Activated naive CD8-positive, alpha-beta T cell treated with anti-CD3 and anti-CD28 coated beads for 36 hours (primary cell): Measurements from ENCODE around the gene DSCAML1. TPM values are rescaled to one million over a fixed set of nuclear protein-coding genes. Genes with fewer than 3 reads are reported as not detected.

ENCODE experiments used
- DNase-seq: peaks from one replicate; pipeline ENCODE4 v3.0.0; 2021
- H3K27ac Mint-ChIP-seq: one replicate; pipeline ENCODE4 v1.8.0; 2022; ENCODE audit warnings: mild to moderate bottlenecking, moderate library complexity, mixed read lengths
- H3K27me3 Mint-ChIP-seq: one replicate; pipeline ENCODE4 v1.8.0; 2022; ENCODE audit warnings: mild to moderate bottlenecking, mixed read lengths
- H3K36me3 Mint-ChIP-seq: one replicate; pipeline ENCODE4 v1.8.0; 2021; ENCODE audit warnings: mild to moderate bottlenecking, mixed read lengths
- H3K4me1 Mint-ChIP-seq: one replicate; pipeline ENCODE4 v1.8.0; 2021; ENCODE audit warnings: mixed read lengths
- H3K4me3 Mint-ChIP-seq: one replicate; pipeline ENCODE4 v1.8.0; 2022; ENCODE audit warnings: mild to moderate bottlenecking, moderate library complexity, mixed read lengths
- H3K9me3 Mint-ChIP-seq: one replicate; pipeline ENCODE4 v1.8.0; 2022; ENCODE audit warnings: mixed read lengths
- total RNA-seq, 2 experiments: library from RNA; stranded (reverse); gene quantifications; one replicate each; pipeline ENCODE4 v1.2.3, GENCODE V29; 2021

DSCAML1 gene
- total RNA-seq, 2 experiments from 2014 or later, result 0.87 to 0.94 TPM

DNA sequence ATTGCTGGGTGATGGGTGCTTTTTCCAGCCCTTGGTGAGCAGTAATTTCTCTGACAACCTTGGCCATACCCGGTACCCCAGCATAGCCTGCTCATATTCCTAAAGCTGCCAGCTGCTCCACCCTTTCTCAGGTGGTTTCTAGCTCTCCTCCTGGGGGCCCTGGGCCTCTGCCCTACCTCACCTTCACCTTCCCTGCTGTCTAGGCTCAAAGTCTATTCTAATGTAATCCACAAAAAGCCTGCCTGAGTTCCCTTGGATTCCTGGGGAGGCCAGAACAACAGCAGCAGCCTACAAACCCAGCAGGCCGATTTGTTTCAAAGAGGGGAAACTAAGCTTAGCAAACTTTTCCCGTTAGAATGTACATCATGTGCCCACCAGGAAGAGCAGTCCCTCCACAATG lies 117.6 kb downstream of the DSCAML1 start:
- no peak overlapping the region for H3K4me3 Mint-ChIP-seq
- no peaks in the 10 kb centered on the region for H3K36me3 Mint-ChIP-seq
- no peaks in the 10 kb centered on the region for H3K9me3 Mint-ChIP-seq
- no peak for DNase-seq
- H3K4me1 Mint-ChIP-seq, result peaks cover 3% of the 10 kb centered on the region
- no peaks in the 10 kb centered on the region for H3K27me3 Mint-ChIP-seq
- H3K27ac Mint-ChIP-seq, result no peak overlapping the region

DNA sequence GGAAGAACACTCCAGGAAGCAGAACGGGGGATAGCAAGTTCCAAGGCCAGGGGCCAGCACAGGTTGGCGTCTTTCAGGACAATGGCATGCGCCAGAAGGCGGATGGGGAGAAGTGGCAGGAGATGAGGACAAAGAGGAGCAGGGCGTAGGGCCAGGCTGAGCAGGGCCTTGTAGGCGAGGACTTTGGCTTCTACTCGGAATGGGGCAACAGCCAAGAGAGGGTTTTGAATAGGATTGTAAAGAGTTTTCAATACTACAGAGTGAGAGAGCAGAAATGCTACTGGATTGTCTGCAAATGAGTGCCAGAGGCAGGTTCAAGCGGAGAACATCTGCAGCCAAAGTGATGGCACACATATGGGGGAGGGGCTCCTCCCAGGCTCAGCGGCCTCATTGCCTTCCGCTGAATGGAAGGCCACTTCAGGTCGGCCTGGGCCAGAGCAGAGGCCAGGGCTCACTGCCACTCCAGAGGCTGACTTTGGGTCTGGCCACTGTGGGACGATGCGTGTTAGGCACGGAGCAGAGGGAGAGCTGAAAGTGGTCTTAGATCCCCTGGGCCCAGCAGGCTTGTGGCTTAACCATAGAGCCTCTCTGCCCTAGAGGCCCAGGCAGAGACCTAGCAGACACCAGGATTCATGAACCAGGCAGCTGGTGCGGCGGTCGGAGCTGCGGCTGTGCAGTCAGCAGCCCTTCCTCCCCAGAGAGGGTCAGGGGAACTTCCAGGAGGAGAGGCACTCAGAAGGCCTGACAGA lies 118.2 kb downstream of the DSCAML1 start:
- H3K36me3 Mint-ChIP-seq, result no peaks in the 10 kb centered on the region
- no peak for DNase-seq

DNA sequence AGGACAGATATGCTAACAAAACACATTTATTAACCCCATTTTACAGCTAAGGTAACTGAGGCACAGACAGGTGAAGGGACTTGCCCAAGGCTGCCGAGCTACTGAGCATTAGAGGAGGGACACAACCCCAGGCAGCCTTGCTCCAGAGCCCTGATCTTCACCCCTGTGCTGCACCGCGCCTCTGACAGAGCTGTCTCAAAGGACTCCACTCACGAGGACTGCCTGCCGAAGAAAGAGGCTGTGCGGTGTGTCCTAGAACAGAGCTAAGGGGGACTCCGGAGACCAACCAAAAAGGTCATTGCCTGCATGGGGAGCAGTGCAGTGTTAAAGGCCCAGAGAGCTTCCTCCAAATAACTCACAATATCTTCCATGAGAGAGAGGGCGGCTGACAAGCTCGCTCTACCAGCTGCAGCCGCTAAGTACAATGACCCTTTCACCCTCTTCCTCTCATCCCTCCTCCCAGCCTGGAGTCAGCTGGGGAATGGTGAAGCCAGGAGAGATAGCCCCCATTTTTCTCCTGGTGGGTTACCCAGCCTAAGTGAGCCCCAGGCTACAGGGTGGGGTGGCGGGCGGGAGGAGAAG lies 119.2 kb downstream of the DSCAML1 start:
- no peaks in the 10 kb centered on the region for H3K36me3 Mint-ChIP-seq
- H3K9me3 Mint-ChIP-seq, result no peaks in the 10 kb centered on the region

More for the DNA sequence above, 118.2 kb downstream of the DSCAML1 start:
- H3K27me3 Mint-ChIP-seq, result no peaks in the 10 kb centered on the region
- H3K4me3 Mint-ChIP-seq, result no peak overlapping the region
- H3K9me3 Mint-ChIP-seq, result no peaks in the 10 kb centered on the region
- H3K4me1 Mint-ChIP-seq, result peaks cover 3% of the 10 kb centered on the region
- no peak overlapping the region for H3K27ac Mint-ChIP-seq

DNA sequence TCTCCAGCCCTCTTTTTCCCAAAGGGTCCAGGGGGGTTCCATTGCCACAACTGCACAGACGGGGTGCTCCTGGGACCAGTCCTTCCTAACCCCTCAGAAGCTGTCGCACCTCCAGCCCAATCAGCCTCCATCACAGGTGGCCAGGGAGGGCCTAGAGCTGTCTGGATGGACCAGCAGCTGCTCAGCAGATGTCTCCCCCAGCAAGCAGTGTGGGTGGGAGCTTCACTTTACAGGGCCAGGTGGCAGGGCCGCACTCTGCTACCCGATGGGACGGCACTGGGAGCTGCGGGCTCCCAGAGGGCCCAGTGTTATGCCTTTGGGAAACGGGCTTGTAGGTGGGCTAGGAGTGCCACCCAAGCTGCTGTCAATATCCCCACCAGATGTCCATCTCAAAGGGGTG lies 120.5 kb downstream of the DSCAML1 start:
- DNase-seq, result no peak
- Mint-ChIP-seq H3K36me3 (no peaks in the 10 kb centered on the region), H3K4me1 (peaks cover 3% of the 10 kb centered on the region), H3K4me3 (no peak overlapping the region), H3K9me3 (no peaks in the 10 kb centered on the region), H3K27ac (no peak overlapping the region), H3K27me3 (no peaks in the 10 kb centered on the region)

More for the DNA sequence above, 119.2 kb downstream of the DSCAML1 start:
- H3K27ac Mint-ChIP-seq, result no peak overlapping the region
- DNase-seq, result no peak
- no peak overlapping the region for H3K4me3 Mint-ChIP-seq
- no peaks in the 10 kb centered on the region for H3K27me3 Mint-ChIP-seq
- H3K4me1 Mint-ChIP-seq, result peaks cover 3% of the 10 kb centered on the region

DNA sequence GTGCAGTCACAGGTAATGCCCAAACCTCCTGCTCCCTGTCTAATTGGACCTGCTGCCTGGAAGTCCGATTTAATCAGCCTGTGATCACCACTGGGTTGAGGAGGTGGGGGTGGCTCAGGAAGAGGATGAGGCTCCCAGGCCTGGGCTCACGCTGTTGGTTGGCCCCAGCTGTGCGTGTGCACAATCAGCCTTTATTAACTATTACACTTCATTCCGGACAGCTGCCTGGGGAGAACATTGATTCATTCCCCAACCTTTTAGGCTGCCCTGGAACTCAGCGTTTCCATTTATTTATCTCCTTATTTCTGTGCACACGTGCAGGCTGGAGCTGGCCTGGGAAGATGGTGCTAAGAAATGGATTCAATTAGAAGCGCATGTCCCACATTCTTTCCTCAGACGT lies 123.4 kb downstream of the DSCAML1 start:
- no peaks in the 10 kb centered on the region for H3K27me3 Mint-ChIP-seq
- H3K9me3 Mint-ChIP-seq, result no peaks in the 10 kb centered on the region
- no peak overlapping the region for H3K27ac Mint-ChIP-seq
- no peaks in the 10 kb centered on the region for H3K36me3 Mint-ChIP-seq
- no peak for DNase-seq
- H3K4me3 Mint-ChIP-seq, result no peak overlapping the region
- H3K4me1 Mint-ChIP-seq, result peaks cover 3% of the 10 kb centered on the region

DNA sequence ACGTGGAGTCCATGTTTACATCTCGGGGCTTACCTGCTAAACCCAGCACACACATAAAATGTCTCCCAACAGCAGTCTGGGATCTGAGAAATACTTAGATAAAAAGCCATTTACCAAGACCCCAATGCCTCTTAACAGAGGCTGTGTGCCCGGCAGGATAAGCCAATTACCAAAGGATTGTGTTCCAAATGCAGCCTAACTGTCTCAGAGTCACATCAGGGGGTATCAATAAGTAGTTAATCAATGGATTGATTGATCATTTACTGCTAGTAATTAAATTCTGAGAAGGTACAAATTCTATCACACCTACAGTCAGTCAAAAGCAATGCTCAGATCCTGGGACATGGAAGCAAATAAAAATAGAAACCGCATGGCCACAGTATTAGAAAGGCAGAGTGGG lies 125.6 kb downstream of the DSCAML1 start:
- Mint-ChIP-seq H3K9me3 (no peaks in the 10 kb centered on the region), H3K27me3 (no peaks in the 10 kb centered on the region), H3K36me3 (no peaks in the 10 kb centered on the region), H3K4me1 (peaks cover 3% of the 10 kb centered on the region), H3K4me3 (no peak overlapping the region), H3K27ac (no peak overlapping the region)
- no peak for DNase-seq

DNA sequence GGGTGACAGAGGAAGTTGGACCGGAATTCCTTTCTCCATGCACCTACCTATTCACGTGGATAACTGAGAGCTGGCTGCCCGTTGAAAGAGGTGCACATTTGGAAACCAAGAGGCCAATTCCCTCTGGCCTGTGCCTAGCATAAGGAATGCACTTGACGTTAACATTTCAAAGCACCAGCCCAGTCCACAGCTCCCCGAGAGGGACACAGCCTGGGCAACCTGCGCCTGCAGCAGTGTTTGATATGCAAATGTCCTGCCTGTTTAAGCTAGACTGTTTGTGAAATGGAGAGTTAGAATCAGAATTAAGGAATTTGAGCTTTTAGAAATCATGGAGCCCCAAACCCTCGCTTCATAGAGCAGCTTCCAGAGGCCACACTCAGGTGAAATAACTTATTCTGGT lies 126.1 kb downstream of the DSCAML1 start:
- Mint-ChIP-seq H3K27ac (no peak overlapping the region), H3K9me3 (no peaks in the 10 kb centered on the region), H3K4me1 (peaks cover 2% of the 10 kb centered on the region), H3K27me3 (no peaks in the 10 kb centered on the region), H3K36me3 (no peaks in the 10 kb centered on the region), H3K4me3 (no peak overlapping the region)
- DNase-seq, result no peak

DNA sequence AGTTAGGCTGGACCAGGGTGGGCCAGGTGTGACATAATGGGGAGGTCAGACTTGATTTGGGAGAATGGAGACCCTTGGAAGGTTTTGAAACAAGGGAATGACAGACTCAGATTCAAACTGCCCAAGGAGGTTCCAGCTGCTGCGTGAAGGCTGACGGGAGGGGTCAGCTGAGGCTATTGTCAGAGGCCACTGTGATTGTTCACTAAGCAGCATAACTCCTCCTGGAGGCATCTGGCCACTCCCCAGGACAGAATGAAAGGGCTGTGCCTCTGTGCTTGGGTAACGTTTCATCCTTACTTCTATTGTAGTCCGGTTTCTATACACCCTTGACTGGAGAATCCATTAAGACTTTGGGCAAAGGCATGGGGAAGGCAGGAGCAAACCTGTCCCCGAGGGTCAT lies 126.6 kb downstream of the DSCAML1 start:
- DNase-seq, result no peak
- Mint-ChIP-seq H3K36me3 (no peaks in the 10 kb centered on the region), H3K27me3 (no peaks in the 10 kb centered on the region), H3K4me1 (no peaks in the 10 kb centered on the region), H3K9me3 (no peaks in the 10 kb centered on the region), H3K4me3 (no peak overlapping the region), H3K27ac (no peak overlapping the region)

DNA sequence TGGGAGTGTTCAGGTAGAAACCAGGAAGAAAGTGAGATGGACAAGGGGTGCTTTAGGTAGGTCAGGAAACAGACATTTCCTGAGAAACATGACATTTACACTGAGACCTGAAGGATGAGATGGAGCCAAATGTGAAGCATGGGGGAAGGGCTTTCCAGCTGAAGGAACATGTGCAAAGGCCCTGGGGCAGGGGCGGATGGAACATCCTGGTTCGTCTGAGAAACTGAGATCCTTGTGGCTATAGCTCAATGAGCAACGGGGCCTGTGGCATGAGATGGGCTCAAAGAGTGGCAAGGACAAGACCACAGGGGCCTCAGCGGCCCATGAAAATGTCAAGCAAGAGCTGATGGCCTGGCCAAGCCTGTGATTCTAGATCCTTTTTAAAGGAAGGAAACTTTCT lies 127.4 kb downstream of the DSCAML1 start:
- Mint-ChIP-seq H3K27me3 (no peaks in the 10 kb centered on the region), H3K27ac (no peak overlapping the region), H3K4me3 (no peak overlapping the region), H3K9me3 (no peaks in the 10 kb centered on the region), H3K36me3 (no peaks in the 10 kb centered on the region), H3K4me1 (peaks cover 2% of the 10 kb centered on the region)
- DNase-seq, result no peak

DNA sequence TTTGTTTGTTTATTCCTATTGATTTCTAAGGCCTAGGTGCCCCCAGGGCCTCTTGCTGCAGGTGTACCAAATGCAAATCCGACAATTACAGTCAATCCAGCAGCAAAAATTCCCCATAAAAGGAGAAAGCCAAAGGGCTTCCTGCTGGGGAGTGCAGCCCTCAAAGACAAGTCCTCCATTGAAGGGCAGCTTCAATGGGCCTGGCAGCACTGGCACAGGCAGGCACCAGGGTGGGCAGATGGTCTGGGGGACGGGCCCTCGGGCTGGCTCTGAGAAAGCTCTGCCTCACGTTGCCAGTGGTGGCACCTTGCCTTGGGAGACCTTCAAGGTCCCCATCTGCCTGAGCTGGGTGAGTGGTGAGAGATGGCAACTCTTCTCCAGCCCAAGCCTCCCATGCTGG lies 128.0 kb downstream of the DSCAML1 start:
- Mint-ChIP-seq H3K27me3 (no peaks in the 10 kb centered on the region), H3K36me3 (no peaks in the 10 kb centered on the region), H3K4me1 (peaks cover 2% of the 10 kb centered on the region), H3K27ac (no peak overlapping the region), H3K4me3 (no peak overlapping the region), H3K9me3 (no peaks in the 10 kb centered on the region)
- DNase-seq, result no peak

DNA sequence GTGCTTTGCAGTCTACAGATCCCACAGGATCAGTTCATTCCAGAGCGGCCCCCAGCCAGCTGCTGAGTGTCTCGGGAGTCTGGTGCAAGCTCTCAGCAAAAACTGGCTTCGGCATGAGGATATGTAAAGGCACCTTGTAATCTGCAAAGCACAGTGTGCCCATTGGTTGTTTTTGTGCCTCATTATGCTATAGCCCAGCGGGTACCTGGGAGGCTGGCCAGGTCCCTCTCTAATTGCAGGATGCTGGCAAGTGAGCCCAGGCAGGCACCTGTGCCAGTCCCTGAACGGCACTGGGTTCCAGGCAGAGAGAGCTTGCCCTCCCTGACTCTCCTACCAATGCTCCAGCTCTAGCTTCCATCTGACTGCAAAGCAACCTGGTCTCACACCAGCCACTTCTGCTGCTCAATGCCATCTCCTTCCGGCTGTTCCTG lies 128.7 kb downstream of the DSCAML1 start:
- Mint-ChIP-seq H3K27me3 (peaks cover 6% of the 10 kb centered on the region), H3K9me3 (no peaks in the 10 kb centered on the region), H3K4me3 (no peak overlapping the region), H3K36me3 (no peaks in the 10 kb centered on the region), H3K27ac (no peak overlapping the region), H3K4me1 (peaks cover 2% of the 10 kb centered on the region)
- no peak for DNase-seq

DNA sequence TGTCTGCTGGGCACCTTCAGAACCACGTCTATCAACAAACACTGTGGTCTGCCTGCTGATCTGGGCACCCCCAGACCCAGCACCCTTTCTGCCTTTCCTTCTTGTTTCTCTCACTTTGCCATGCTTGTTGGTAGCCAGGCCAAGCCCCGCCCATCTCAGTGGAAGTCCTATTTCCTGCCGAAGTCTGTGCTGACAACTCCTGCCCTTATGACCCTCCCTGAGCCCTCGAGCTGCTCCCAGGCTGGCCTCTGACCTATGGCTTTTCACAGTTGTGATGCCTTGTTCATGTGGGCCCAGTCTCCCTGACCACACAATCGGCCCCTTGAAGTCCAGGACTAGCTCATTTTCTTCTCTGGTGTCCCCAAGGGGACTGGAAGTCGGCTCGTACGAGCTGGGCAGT lies 132.1 kb downstream of the DSCAML1 start:
- H3K27ac Mint-ChIP-seq, result no peak overlapping the region
- no peaks in the 10 kb centered on the region for H3K36me3 Mint-ChIP-seq
- peaks cover 6% of the 10 kb centered on the region for H3K27me3 Mint-ChIP-seq
- peaks cover 2% of the 10 kb centered on the region for H3K4me1 Mint-ChIP-seq
- no peak for DNase-seq
- H3K4me3 Mint-ChIP-seq, result no peak overlapping the region
- no peaks in the 10 kb centered on the region for H3K9me3 Mint-ChIP-seq

DNA sequence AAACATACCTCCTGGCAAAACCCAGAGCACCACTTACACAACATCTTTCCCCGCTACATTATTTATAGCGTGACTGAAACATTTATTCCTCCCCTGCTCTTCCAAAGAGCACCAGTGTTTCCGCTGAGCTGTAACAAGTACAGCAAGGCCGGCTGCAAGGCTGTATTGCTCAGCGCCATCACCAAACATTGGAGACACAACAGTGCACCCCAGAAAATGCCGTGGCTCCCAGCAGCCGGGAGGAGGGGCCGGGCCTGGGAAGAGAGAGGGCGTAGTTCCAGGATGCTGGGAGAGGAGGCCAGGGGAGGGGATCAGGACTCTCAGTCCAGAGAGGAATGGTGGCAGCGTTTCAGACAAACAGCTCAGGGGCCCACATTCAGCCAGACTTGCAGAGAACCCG lies 133.2 kb downstream of the DSCAML1 start:
- Mint-ChIP-seq H3K27ac (no peak overlapping the region), H3K4me1 (peaks cover 2% of the 10 kb centered on the region), H3K4me3 (no peak overlapping the region), H3K27me3 (peaks cover 6% of the 10 kb centered on the region), H3K9me3 (no peaks in the 10 kb centered on the region), H3K36me3 (no peaks in the 10 kb centered on the region)
- DNase-seq, result no peak

DNA sequence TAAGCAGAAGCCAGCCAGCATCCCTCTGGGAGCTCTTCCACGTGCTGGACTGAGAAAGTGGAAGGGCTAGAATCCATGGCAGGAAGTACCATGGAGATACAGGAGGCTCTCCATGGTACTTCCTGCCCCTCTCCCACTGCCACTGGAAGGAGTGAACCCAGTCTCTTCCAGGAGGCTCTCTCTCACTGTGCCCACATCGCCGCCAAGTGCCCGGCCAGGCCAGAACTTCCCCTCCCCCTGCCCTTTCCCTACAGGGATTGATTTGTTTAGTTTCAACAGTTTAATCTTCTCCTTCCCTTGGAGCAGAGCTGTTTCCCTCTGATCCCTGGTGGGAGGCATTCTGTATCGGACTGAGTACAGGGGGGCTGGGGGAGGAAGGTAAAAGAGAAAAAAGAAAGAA lies 133.6 kb downstream of the DSCAML1 start:
- H3K4me1 Mint-ChIP-seq, result peaks cover 2% of the 10 kb centered on the region
- H3K9me3 Mint-ChIP-seq, result no peaks in the 10 kb centered on the region
- H3K27ac Mint-ChIP-seq, result no peak overlapping the region
- no peak for DNase-seq
- H3K4me3 Mint-ChIP-seq, result no peak overlapping the region
- peaks cover 6% of the 10 kb centered on the region for H3K27me3 Mint-ChIP-seq
- H3K36me3 Mint-ChIP-seq, result no peaks in the 10 kb centered on the region

DNA sequence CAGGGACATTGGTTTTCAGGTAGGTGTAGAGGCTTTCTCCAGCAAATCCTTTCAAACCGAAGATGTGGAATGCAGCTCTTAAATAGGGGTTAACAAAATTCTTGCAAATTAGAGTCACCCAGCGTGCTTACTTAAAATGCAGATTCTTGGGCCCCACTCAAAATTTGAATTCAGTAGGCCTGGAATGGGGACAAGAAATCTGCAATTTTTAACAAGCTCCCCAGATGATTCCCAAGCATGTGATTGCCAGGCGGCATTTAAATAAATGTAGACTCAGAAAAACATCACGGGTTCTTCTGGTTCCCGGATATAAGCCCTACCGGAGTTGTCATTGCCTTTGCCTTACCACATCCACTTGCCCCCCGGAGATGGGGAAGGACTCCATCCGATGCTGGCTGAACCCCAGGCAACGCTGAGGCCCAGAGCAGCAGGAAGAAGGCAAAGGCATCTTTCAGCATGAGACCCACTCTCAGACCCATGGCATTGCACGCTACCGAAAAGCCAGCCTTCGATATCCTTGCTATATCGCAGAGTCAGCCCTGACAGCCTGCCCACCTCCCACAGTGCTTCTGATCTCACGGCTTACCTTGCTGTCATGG lies 134.2 kb downstream of the DSCAML1 start:
- no peak overlapping the region for H3K27ac Mint-ChIP-seq
- no peaks in the 10 kb centered on the region for H3K9me3 Mint-ChIP-seq
- no peaks in the 10 kb centered on the region for H3K36me3 Mint-ChIP-seq
- peaks cover 6% of the 10 kb centered on the region for H3K27me3 Mint-ChIP-seq
- H3K4me1 Mint-ChIP-seq, result peaks cover 2% of the 10 kb centered on the region
- H3K4me3 Mint-ChIP-seq, result no peak overlapping the region
- no peak for DNase-seq

DNA sequence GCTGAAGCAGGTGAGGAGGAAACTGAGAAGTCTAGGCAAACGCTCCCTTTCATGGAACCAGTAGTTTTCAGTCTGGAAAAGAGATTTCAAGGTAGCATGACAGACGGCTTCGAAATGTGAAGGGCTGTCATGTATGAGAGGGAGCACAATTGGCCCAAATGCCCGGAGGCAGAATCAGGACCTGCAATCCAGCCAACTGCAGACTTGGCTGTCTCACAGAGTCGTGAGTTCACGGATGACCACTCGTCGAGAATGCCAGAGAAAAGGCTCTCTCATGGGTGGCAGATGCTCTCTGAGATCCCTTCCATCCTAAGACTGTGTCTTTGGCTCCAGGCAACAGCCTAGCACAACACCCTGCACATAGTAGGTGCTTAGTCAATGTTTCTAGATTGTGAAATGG lies 134.8 kb downstream of the DSCAML1 start:
- Mint-ChIP-seq H3K9me3 (no peaks in the 10 kb centered on the region), H3K4me1 (peaks cover 2% of the 10 kb centered on the region), H3K27me3 (peaks cover 6% of the 10 kb centered on the region), H3K27ac (no peak overlapping the region), H3K36me3 (no peaks in the 10 kb centered on the region), H3K4me3 (no peak overlapping the region)
- DNase-seq, result no peak
